Middle frontal gyrus (tissue), 1 donor: ENCODE results near the gene SLC8A1.

Experiments
- DNase-seq: peaks from one replicate; pipeline ENCODE4 v3.0.0-alpha.2; 2015; ENCODE audit warnings: low spot score; ENCODE audit errors: extremely low spot score

SLC8A1 gene

GRCh38 chr2:40386177-40386576 is 65.7 kb downstream of the SLC8A1 start:
- DNase-seq = no peak

GRCh38 chr2:40384714-40385113 is 67.2 kb downstream of the SLC8A1 start:
- DNase-seq = no peak

- no peak for DNase-seq
These were observed 67.7 kb downstream of the SLC8A1 start for GRCh38 chr2:40384233-40384632.

GRCh38 chr2:40380721-40381120 is 71.2 kb downstream of the SLC8A1 start:
- DNase-seq = no peak

- DNase-seq = no peak
These were observed 71.8 kb downstream of the SLC8A1 start for GRCh38 chr2:40380041-40380440.

- DNase-seq = no peak
These were observed 77.2 kb downstream of the SLC8A1 start for GRCh38 chr2:40374543-40375240.

GRCh38 chr2:40373111-40373510 is 78.8 kb downstream of the SLC8A1 start:
- DNase-seq = no peak

GRCh38 chr2:40372283-40372985 is 79.5 kb downstream of the SLC8A1 start:
- DNase-seq = no peak

- no peak for DNase-seq
These were observed 80.2 kb downstream of the SLC8A1 start for GRCh38 chr2:40371525-40372282.

GRCh38 chr2:40370007-40370395 is 81.9 kb downstream of the SLC8A1 start:
- DNase-seq = no peak

- no peak for DNase-seq
These were observed 82.5 kb downstream of the SLC8A1 start for GRCh38 chr2:40369267-40370006.

GRCh38 chr2:40367652-40368051 is 84.2 kb downstream of the SLC8A1 start:
- no peak for DNase-seq

GRCh38 chr2:40367032-40367431 is 84.9 kb downstream of the SLC8A1 start:
- DNase-seq = no peak

- no peak for DNase-seq
These were observed 87.6 kb downstream of the SLC8A1 start for GRCh38 chr2:40364151-40364874.

GRCh38 chr2:40363631-40364030 is 88.3 kb downstream of the SLC8A1 start:
- no peak for DNase-seq

- no peak for DNase-seq
These were observed 88.7 kb downstream of the SLC8A1 start for GRCh38 chr2:40363231-40363630.

GRCh38 chr2:40361478-40361877 is 90.4 kb downstream of the SLC8A1 start:
- DNase-seq = no peak

GRCh38 chr2:40360652-40361051 is 91.2 kb downstream of the SLC8A1 start:
- no peak for DNase-seq

- no peak for DNase-seq
These were observed 92.1 kb downstream of the SLC8A1 start for GRCh38 chr2:40359811-40360210.

GRCh38 chr2:40358783-40359182 is 93.1 kb downstream of the SLC8A1 start:
- DNase-seq = no peak

GRCh38 chr2:40357667-40358066 is 94.2 kb downstream of the SLC8A1 start:
- no peak for DNase-seq
